ENCODE measurements around the gene NFAT5.
A peak's percentile ranks its signal among the peaks of the same experiment; 100 is the strongest.
"Not testable (repeated sequence)": the region's sequence is repeated elsewhere in the genome, so short reads cannot be mapped to it uniquely, and the experiment has no call there.

Gene NFAT5

GRCh38 chr16:69595127-69596036 is 29.6 kb downstream of the NFAT5 start:
- DNase-seq = no peak

GRCh38 chr16:69596801-69597200 is 31.0 kb downstream of the NFAT5 start:
- DNase-seq = no peak

GRCh38 chr16:69598045-69598444 is 32.3 kb downstream of the NFAT5 start:
- no peak for DNase-seq

DNA sequence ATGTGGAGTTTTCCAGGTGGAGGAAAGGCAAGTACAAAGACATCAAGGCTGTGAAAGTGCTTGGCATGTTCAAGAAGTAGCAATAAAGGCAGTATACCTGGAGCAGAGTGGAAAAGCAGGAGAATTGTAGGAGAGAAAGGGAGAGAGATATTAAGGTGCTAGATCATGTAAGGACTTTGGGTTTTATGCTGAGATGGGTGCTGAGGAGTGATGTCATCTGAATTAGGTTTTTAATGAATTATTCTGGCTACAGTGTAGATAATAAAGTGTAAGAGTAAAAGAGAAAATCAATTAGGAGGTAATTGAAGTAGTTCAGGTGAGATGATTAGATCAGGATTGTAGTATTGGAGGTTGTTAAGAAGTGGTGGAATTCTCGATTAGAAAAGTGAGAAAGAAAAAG is 34.0 kb downstream of the NFAT5 start:
- no peak for DNase-seq

DNA sequence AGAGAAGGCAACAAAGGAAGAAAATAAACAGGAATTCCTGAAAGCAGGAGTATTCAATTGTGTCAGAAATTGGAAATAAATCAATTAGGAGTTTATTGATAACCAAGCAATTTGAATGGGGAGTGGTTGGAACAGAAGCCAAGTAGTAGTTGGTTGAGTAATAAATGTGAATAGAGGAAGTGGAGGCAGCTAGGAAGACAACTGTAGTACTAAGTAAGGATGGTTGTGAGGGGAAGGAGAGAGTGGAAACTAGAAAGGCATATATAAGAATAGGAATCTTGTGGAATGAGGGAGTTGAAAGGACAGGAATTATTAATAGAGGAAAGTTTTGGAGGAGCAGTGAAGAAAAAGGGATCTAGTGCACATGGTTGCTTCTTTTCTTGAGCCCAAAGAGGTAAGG is 34.4 kb downstream of the NFAT5 start:
- DNase-seq = no peak

GRCh38 chr16:69601250-69601649 is 35.5 kb downstream of the NFAT5 start:
- DNase-seq = no peak

DNA sequence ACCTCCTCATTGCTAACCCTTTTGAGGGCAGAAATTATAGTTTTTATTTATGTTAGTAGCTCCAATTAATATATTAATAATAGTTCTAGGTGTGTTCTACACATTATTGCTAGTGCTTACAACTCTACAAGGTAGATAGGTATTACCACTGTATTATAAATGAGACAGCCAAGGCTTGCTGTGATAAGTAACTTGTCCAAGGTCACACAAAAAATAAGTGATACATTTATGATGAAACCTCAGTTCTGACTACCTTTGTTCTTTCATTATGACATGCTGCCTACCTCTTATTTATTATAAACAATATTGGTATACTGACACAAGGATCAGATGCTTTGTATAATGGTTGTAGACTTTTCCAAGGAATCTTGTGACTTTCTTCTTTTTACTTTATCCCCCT is 41.2 kb downstream of the NFAT5 start:
- no peak for DNase-seq

DNA sequence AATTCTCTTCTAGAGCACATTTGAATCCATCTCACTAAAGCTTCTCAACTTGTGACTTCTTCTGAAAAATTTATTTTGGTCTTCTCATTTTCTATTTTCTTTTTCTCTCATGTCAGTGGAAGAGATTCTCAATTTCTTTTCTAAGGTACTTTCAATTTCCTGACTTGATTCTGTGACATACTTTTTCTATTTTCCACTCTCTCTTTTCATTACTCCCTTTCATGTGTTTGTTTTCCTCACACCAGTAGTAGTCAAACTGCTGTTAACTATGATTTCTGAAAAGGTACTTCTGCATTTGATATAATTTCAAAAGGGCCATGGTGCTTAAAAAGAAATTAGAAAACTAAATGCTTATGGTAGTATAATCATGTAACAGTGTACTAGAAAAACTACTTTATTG is 41.9 kb downstream of the NFAT5 start:
- no peak for DNase-seq

- DNase-seq = no peak
Observed at GRCh38 chr16:69610356-69610755, 44.6 kb downstream of the NFAT5 start.

GRCh38 chr16:69611103-69611640 is 45.4 kb downstream of the NFAT5 start:
- no peak for DNase-seq

DNA sequence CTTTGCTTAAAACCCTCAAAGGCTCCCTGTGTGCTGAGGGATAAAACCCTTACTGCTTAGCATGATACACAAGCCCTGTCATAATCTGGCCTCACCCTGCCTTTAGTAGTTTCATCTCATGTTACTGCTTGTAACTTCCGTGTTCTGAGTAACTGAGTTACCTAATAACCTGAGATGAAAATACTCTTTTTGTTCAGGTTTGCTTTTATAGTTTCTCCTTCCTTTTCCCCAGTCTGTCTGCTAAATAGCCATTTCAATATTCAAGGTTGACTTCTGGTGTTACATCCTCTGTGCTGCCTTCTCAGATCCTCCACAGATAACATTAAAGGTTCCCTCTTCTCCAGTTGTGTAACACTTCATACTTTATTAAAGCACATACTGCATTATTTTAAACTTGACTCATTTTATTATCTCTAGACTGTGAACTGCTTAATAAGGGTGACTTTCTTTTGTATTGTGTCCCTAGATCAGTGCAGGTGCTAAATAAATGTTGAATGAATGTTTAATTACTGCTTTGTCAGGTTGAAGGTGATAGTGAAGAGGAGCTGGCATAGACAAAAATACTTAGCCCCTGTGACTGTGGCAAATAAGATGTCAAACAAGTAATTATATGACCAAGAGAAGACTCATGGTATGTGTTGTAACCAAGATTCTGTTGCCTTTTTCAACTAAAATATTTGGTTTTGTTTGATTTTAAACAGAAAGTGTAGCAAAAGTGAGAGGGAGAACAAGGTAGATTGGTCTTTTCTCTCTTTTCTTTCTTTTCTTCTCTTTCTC is 47.8 kb downstream of the NFAT5 start:
- no peak for DNase-seq

DNA sequence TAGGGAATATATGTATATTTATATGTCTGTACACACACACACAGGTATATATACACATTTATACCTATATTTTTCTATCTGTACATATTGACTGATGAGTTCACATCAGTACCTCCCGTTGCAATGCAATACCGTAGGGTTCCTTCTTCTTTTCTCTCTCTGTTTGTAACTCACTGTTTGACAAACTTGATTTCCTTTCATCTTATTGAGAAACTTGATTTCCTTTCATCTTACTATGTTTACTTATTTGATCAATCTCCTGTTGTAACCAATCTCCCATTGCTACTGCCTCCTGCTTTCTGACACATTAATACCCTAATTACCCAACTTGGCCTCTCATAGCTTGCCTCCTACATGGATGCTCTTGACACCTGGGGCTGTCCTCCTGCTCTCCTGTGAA is 49.8 kb downstream of the NFAT5 start:
- DNase-seq = no peak

DNA sequence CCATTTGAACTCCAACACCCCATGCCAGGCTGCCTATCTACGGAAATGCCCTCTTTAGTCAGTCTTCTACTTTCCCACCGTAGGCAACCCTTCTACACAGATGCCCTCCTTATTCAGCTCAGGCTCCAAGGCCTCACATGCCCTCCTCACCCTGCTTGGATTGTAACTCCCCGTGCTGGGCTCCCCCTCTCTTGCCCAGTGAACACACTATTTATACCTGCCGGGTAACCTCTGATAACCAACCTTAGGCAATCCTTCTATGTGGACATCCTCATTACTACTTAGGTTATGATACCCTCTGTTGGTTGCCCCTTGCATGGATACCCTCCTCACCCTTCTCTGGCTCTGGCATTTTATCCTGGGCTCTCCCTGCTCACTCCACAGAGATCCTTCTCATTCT is 50.3 kb downstream of the NFAT5 start:
- no peak for DNase-seq

GRCh38 chr16:69618307-69618706 is 52.5 kb downstream of the NFAT5 start:
- DNase-seq = peak in 1 of 2 experiments; percentile 21

DNA sequence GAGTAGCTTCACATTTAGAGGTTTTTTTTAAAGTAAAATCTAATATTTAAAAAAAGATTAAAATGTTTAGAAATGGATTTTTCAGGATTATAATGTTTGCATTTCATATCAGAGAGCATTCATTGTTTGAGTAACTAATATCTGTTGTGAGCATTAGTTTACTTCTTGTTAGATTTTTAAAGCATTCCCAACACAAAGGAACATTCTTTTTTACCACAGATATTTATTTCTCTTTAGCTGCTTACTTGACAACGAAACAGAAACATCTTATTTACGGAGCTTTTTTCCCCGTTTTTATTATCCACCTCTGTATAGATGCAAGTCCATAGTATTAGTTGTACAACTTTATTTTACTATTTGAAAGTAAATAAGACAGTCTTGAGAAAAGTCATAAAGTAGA is 53.0 kb downstream of the NFAT5 start:
- DNase-seq = no peak

GRCh38 chr16:69619514-69619913 is 53.7 kb downstream of the NFAT5 start:
- DNase-seq = no peak

- DNase-seq = no peak
Observed at GRCh38 chr16:69620573-69620972, 54.8 kb downstream of the NFAT5 start.

DNA sequence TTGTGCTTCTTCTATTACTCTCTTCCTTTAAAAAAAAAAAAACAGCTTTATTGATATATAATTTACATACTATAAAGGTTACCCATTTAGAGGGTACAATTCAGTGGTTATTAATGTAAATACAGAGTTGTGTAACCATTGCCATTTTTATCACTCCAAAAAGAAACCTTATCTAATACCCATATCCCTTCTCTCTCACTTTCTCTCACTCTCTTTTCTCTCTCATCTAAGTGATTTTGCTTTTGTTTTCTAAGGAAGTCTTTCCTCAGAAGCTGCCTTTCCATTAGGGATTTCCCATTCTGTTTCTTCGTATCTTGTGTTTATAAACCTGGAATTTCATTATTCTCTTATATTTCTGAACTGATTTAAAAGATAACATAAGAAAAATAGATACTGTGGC is 55.5 kb downstream of the NFAT5 start:
- DNase-seq = no peak

- DNase-seq = no peak
Observed at GRCh38 chr16:69626256-69626655, 60.5 kb downstream of the NFAT5 start.

DNA sequence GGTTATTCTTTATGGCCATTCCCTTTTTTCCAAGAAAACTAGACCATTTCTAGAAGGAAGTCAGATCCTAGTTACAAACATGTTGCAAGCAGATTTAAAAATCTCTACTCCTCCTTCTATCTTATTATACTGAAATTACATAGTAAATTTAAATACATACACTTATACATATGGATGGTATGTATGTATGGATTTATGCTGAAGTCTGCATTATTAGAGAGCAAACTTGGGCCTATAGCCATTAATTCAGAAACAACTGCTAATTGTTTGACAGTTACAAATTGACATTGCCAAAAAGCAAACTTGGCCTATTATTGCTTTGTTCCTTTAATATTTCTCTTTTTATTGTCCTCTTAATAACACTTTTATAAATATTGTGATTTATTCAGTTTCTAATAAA is 67.1 kb downstream of the NFAT5 start:
- DNase-seq = no peak

- no peak for DNase-seq
Observed at GRCh38 chr16:69633375-69633774, 67.6 kb downstream of the NFAT5 start.

DNA sequence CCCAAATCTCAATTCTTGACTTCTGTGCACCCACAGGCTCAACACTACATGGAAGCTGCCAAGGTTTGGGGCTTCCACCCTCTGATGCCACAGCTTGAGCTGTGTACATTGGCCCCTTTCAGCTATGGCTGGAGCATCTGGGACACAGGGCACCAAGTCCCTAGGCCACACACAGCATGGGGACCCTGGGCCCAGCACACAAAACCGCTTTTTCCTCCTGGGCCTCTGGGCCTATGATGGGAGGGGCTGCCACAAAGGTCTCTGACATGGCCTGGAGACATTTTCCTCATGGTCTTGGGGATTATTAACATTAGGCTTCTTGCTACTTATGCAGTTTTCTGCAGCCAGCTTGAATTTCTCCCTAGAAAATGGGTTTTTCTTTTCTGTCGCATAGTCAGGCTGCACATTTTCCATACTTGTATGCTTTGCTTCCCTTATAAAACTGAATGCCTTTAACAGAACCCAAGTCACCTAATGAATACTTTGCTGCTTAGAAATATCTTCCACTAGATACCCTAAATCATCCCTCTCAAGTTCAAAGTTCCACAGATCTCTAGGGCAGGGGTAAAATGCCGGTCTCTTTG is 70.9 kb downstream of the NFAT5 start:
- DNase-seq = not testable (repeated sequence)

GRCh38 chr16:69637206-69637865 is 71.6 kb downstream of the NFAT5 start:
- DNase-seq = not testable (repeated sequence)
